Neuronal stem cell (in vitro differentiated cells): ENCODE data around the gene ADCY6.

ENCODE experiments used
- DNase-seq: peaks from one replicate; pipeline ENCODE4 v3.0.0-alpha.2; 2013; ENCODE audit warnings: low spot score
- H2AFZ ChIP-seq: one replicate; pipeline ENCODE4 v1.6.1; 2013; ENCODE audit warnings: mild to moderate bottlenecking, low read length, inconsistent platforms
- H2AK5ac ChIP-seq: 2 replicates; pipeline ENCODE4 v1.6.1; 2013; ENCODE audit warnings: low read depth, mild to moderate bottlenecking, inconsistent platforms, low read length, moderate library complexity, mixed read lengths
- H2BK120ac ChIP-seq: 2 replicates; pipeline ENCODE4 v1.6.1; 2013; ENCODE audit warnings: low read depth, mild to moderate bottlenecking, inconsistent platforms, low read length, moderate library complexity, mixed read lengths
- H2BK12ac ChIP-seq: one replicate; pipeline ENCODE4 v1.6.1; 2013; ENCODE audit warnings: low read length, inconsistent platforms
- H2BK15ac ChIP-seq: 2 replicates; pipeline ENCODE4 v1.6.1; 2013; ENCODE audit warnings: mild to moderate bottlenecking, low read length, inconsistent platforms, mixed read lengths
- H2BK5ac ChIP-seq: one replicate; pipeline ENCODE4 v1.6.1; 2013; ENCODE audit warnings: inconsistent platforms, mild to moderate bottlenecking, low read length, moderate library complexity
- H3K14ac ChIP-seq: one replicate; pipeline ENCODE4 v1.6.1; 2013; ENCODE audit warnings: low read length, inconsistent platforms
- H3K18ac ChIP-seq: 2 replicates; pipeline ENCODE4 v1.6.1; 2013; ENCODE audit warnings: low read length, inconsistent platforms
- H3K23ac ChIP-seq: 2 replicates; pipeline ENCODE4 v1.6.1; 2013; ENCODE audit warnings: low read depth, mild to moderate bottlenecking, mixed read lengths, low read length, inconsistent platforms; ENCODE audit not compliant: poor library complexity
- H3K27ac ChIP-seq: replicated peaks from 3 replicates; pipeline ENCODE4 v1.5.1; 2013; ENCODE audit warnings: low read length, inconsistent platforms
- H3K27me3 ChIP-seq, 3 experiments: 2 replicates each; pipeline ENCODE4 v1.6.1; 2013; ENCODE audit warnings: low read length in 3 of 3, mild to moderate bottlenecking in 2 of 3, inconsistent platforms in 1 of 3, low read depth in 1 of 3, mixed read lengths in 1 of 3, moderate library complexity in 1 of 3; ENCODE audit not compliant: control insufficient read depth in 3 of 3, insufficient read depth in 3 of 3
- H3K36me3 ChIP-seq, 2 donors: replicated peaks in 1 of 2; 2 replicates each; pipeline ENCODE4 v1.6.1; 2013; ENCODE audit warnings: low read length in 2 of 2; ENCODE audit not compliant: control insufficient read depth in 2 of 2, insufficient read depth in 2 of 2
- H3K4ac ChIP-seq: 2 replicates; pipeline ENCODE4 v1.6.1; 2013; ENCODE audit warnings: inconsistent platforms, mild to moderate bottlenecking, low read length, moderate library complexity
- H3K4me1 ChIP-seq, 2 donors: 1 replicate in 1 of 2; 2 replicates in 1 of 2; pipeline ENCODE4 v1.6.1; 2013; ENCODE audit warnings: low read length in 2 of 2, low read depth in 1 of 2; ENCODE audit not compliant: control insufficient read depth in 2 of 2, insufficient read depth in 1 of 2
- H3K4me2 ChIP-seq: one replicate; pipeline ENCODE4 v1.6.1; 2013; ENCODE audit warnings: mild to moderate bottlenecking, low read length, inconsistent platforms; ENCODE audit not compliant: insufficient read depth, poor library complexity, severe bottlenecking
- H3K4me3 ChIP-seq, 2 donors: 2 replicates each; pipeline ENCODE4 v1.5.1; 2013; ENCODE audit warnings: low read length in 2 of 2, mild to moderate bottlenecking in 2 of 2, inconsistent platforms in 1 of 2, moderate library complexity in 1 of 2
- H3K79me1 ChIP-seq: one replicate; pipeline ENCODE4 v1.6.1; 2013; ENCODE audit warnings: low read depth, mild to moderate bottlenecking, inconsistent platforms, low read length, moderate library complexity
- H3K9ac ChIP-seq: one replicate; pipeline ENCODE4 v1.6.1; 2013; ENCODE audit warnings: mild to moderate bottlenecking, low read depth, low read length, inconsistent platforms; ENCODE audit not compliant: poor library complexity
- H3K9me3 ChIP-seq, 2 donors: replicated peaks in 1 of 2; 2 replicates each; pipeline versions ENCODE3 to v1.6.1; 2013; ENCODE audit warnings: low read length in 2 of 2, mild to moderate bottlenecking in 2 of 2, inconsistent platforms in 1 of 2, low read depth in 1 of 2, mixed read lengths in 1 of 2, moderate library complexity in 1 of 2; ENCODE audit not compliant: control insufficient read depth in 2 of 2, insufficient read depth in 1 of 2
- H4K8ac ChIP-seq: one replicate; pipeline ENCODE4 v1.6.1; 2013; ENCODE audit warnings: low read depth, mild to moderate bottlenecking, inconsistent platforms, low read length, moderate library complexity
- H4K91ac ChIP-seq: one replicate; pipeline ENCODE4 v1.6.1; 2013; ENCODE audit warnings: low read length, low read depth, mild to moderate bottlenecking, inconsistent platforms; ENCODE audit not compliant: poor library complexity
- WGBS, 2 donors: extraction: QIAGEN DNeasy Blood & Tissue Kit; methylation state at CpG; one replicate each; pipeline ENCODE4 v1.1.7; 2013; ENCODE audit warnings: missing lambda C conversion rate in 2 of 2, mixed read lengths in 1 of 2; ENCODE audit not compliant: insufficient read length in 2 of 2, insufficient replicate concordance in 1 of 2; ENCODE audit errors: extremely low coverage in 2 of 2; 5-methylcytosine and 5-hydroxymethylcytosine counted together

Gene ADCY6

DNA sequence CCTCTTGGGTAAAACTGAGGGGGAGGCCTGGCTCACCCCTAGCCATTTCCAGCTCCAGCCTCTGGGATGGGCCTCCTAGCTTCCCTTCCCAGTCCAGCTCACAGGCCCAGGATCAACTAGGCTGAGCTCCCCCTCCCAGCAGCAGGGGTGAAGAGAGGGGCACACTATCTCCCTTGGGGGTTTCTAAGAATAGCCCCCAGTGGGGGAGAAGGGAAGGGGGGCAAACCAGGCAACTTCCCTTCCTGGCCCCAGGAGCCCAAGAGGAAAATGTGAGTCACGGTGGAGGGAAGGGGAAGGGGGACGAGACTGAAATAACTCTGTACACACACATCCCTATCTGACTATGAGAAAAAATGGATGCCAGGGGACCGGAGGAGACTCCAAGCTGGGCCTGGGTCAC lies 9.0 kb downstream of the ADCY6 start:
- no CpG with 5 or more reads among the region's 3 CpGs for WGBS, 2 donors
- no peak overlapping the region for H3K4me3 ChIP-seq

DNA sequence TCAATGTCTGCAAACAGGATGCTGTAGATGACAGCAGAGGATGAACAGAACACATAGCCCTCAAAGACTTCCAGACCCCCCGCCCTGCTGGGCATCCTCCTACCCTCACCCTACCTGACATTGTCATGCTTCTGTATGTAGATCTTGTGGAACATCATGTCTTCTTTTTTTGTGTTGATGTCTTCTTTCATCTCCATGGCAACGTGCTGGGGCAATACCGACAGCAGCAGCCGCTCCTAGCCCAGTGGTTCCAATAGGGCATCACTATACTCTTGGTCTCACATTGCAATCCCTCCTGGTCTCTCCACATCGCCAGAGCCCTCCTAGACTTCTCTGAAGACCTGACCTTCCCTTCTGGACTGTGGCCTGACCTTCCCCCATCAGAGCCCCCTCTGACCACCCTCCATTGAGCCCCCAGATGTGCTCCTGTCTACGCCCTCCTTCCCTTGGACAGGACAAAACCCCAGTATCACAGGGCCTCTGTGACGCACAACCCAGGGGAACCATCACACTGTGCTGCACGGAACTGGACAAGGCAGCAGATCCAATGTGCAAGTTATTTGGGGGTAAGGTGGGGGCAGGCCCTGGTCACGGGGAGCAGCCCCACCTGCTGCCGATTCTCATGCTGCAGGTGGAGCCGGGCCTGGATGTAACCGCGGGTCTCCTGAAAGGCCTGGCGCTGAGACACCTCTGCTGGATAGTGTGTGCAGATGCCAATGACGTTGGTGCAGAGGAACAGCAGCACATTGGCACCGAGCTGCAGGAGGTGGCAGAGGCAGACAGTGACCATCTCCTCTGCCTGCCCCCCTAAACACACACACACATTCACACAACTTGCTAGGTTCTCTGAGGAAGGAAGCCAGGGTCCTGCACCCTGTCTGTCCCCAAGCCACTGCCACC lies 11.1 kb downstream of the ADCY6 start:
- Histone ChIP-seq H2BK15ac (no peak overlapping the region), H3K79me1 (peaks cover 8% of the 10 kb centered on the region), H2BK12ac (no peak overlapping the region), H3K9ac (no peak overlapping the region), H3K4me1 (no peaks in the 10 kb centered on the region), H3K27ac (no peak overlapping the region), H2BK120ac (no peak overlapping the region), H3K9me3 (peaks cover 0 to 2% of the 10 kb centered on the region in 2 donors), H2AK5ac (no peak overlapping the region), H3K4me3 (no peak overlapping the region), H3K4ac (no peak overlapping the region), H3K4me2 (no peak overlapping the region), H3K23ac (no peak overlapping the region), H2AFZ (no peak overlapping the region), H4K91ac (no peak overlapping the region), H3K36me3 (peaks cover 62 to 80% of the 10 kb centered on the region in 2 donors), H3K18ac (no peak overlapping the region), H3K27me3 (no peaks in the 10 kb centered on the region), H2BK5ac (no peak overlapping the region), H4K8ac (no peak overlapping the region), H3K14ac (no peak overlapping the region)
- DNase-seq = no peak
- WGBS, 2 donors = no CpG with 5 or more reads among the region's 16 CpGs

More for the DNA sequence above, 9.0 kb downstream of the ADCY6 start:
- Histone ChIP-seq H3K4me2 (no peak overlapping the region), H2BK5ac (no peak overlapping the region), H3K27me3 (no peaks in the 10 kb centered on the region), H2BK15ac (no peak overlapping the region), H3K23ac (no peak overlapping the region), H3K79me1 (peaks cover 9% of the 10 kb centered on the region), H3K14ac (no peak overlapping the region), H3K4me1 (no peaks in the 10 kb centered on the region), H3K4ac (no peak overlapping the region), H3K9me3 (no peaks in the 10 kb centered on the region), H4K91ac (no peak overlapping the region), H3K9ac (no peak overlapping the region), H2BK12ac (no peak overlapping the region), H2BK120ac (no peak overlapping the region), H2AK5ac (no peak overlapping the region), H3K18ac (no peak overlapping the region), H4K8ac (no peak overlapping the region), H2AFZ (no peak overlapping the region), H3K27ac (no peak overlapping the region), H3K36me3 (peaks cover 48 to 65% of the 10 kb centered on the region in 2 donors)
- DNase-seq = no peak

DNA sequence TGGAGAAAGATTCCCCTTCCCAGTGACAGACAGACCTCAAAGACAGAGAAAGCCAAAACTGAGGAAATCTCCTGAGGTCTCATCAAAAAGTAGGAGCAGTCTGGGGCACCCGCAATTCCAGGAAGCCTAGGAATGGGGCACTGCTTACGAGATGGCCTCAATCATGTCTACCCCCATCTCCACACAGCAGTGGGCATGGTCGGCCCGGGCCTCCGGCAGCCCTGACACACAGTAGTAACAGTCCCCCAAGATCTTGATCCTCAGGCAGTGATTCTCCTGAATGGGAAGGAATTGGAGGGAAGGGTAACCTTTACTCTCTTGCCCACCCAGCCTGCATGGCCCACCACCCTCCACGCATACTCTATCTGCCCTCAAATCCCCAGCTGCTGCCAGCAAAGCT lies 11.9 kb downstream of the ADCY6 start:
- Histone ChIP-seq H3K4me2 (no peak overlapping the region), H3K14ac (no peak overlapping the region), H2BK120ac (no peak overlapping the region), H3K27me3 (no peaks in the 10 kb centered on the region), H2BK15ac (no peak overlapping the region), H3K27ac (no peak overlapping the region), H3K4me1 (no peaks in the 10 kb centered on the region), H3K18ac (no peak overlapping the region), H3K9ac (no peak overlapping the region), H3K79me1 (peaks cover 6% of the 10 kb centered on the region), H2BK5ac (no peak overlapping the region), H3K4me3 (no peak overlapping the region), H2BK12ac (no peak overlapping the region), H3K36me3 (peaks cover 64 to 80% of the 10 kb centered on the region in 2 donors), H3K9me3 (peaks cover 0 to 2% of the 10 kb centered on the region in 2 donors), H2AFZ (no peak overlapping the region), H3K23ac (peak overlapping the region; percentile 39), H3K4ac (no peak overlapping the region), H2AK5ac (no peak overlapping the region), H4K91ac (no peak overlapping the region), H4K8ac (no peak overlapping the region)
- WGBS, 2 donors = no CpG with 5 or more reads among the region's 6 CpGs
- no peak for DNase-seq

DNA sequence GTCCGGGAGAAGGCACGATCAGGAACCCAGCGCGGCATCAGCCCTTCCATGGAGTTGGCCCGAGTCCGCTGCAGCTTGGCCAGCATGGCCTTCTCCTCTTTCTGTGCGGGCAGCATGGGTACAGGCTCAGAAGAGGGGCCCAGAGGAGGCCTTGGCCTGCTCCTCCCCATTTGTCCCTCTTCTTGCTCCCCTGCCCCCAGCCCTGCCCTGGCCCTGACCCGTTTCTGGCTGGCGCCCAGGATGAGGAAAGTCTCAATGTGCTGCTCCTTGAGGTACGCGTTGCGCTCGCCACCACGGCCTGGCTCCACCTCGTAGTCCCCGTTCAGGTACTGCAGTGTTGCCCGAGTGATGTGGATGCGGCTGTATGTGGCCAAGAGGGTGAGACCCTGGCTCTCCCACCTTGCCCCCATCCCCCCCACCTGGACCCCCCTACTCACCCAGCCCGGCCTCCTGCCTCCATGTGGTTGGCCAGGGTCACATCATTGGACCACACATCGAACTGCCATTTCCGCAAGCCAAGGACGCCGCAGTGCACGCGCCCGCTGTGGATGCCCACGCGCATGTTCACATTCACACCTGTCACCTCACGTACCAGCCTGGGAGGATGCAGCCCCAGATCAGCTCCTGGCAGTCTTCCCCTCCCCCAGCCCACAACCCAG lies 12.8 kb downstream of the ADCY6 start:
- H3K79me1 ChIP-seq = peaks cover 6% of the 10 kb centered on the region
- no peak overlapping the region for H3K4me2 ChIP-seq
- H3K14ac ChIP-seq = no peak overlapping the region
- no peak overlapping the region for H2AFZ ChIP-seq
- H2BK12ac ChIP-seq = no peak overlapping the region
- H2BK5ac ChIP-seq = peak overlapping the region; percentile 48
- H3K27ac ChIP-seq = no peak overlapping the region
- no peak overlapping the region for H4K8ac ChIP-seq
- H3K27me3 ChIP-seq = no peaks in the 10 kb centered on the region
- peaks cover 68 to 80% of the 10 kb centered on the region in 2 donors for H3K36me3 ChIP-seq
- H2BK15ac ChIP-seq = no peak overlapping the region
- H3K23ac ChIP-seq = no peak overlapping the region
- no peak overlapping the region for H3K4me3 ChIP-seq
- H3K4me1 ChIP-seq = no peaks in the 10 kb centered on the region
- peaks cover 0 to 2% of the 10 kb centered on the region in 2 donors for H3K9me3 ChIP-seq
- no peak for DNase-seq
- no peak overlapping the region for H2BK120ac ChIP-seq
- peak overlapping the region; percentile 35 for H3K9ac ChIP-seq
- H2AK5ac ChIP-seq = no peak overlapping the region
- peak overlapping the region; percentile 45 for H3K18ac ChIP-seq
- H4K91ac ChIP-seq = no peak overlapping the region
- WGBS, 2 donors = no CpG with 5 or more reads among the region's 29 CpGs
- H3K4ac ChIP-seq = no peak overlapping the region
